HepG2 (cell line): Measurements from ENCODE around the gene SYCP2L. TPM values are rescaled to one million over a fixed set of nuclear protein-coding genes. Genes with fewer than 3 reads are reported as not detected.

ENCODE experiments used
- ARNT ChIP-seq: fragments of 450-650 bp; IDR thresholded peaks from 2 replicates; pipeline ENCODE4 v1.6.1; 2017
- ATF4 ChIP-seq, 2 experiments: fragments of 450-650 bp in 1 of 2; sonication (generic) in 1 of 2; formaldehyde crosslinking; IDR thresholded peaks; 2 replicates each; pipeline versions ENCODE4 v1.5.0 to v1.8.0; 2020 to 2022; ENCODE audit warnings: mild to moderate bottlenecking in 1 of 2, missing genetic modification reagents in 1 of 2
- FUBP1 ChIP-seq: sonication (generic); formaldehyde crosslinking; IDR thresholded peaks from 2 replicates; pipeline ENCODE4 v1.5.1; 2020; ENCODE audit warnings: missing genetic modification reagents, mild to moderate bottlenecking, borderline replicate concordance
- HCFC1 ChIP-seq: fragments of 150-350 bp; IDR thresholded peaks from 2 replicates; pipeline ENCODE4 v1.6.1; 2014; ENCODE audit warnings: low read depth, low read length
- MYC ChIP-seq: sonication (generic); formaldehyde crosslinking; IDR thresholded peaks from 2 replicates; pipeline ENCODE4 v1.9.0; 2021; ENCODE audit warnings: missing genetic modification reagents, borderline replicate concordance
- NFKB2 ChIP-seq: sonication (generic); formaldehyde crosslinking; IDR thresholded peaks from 2 replicates; pipeline ENCODE4 v1.4.0; 2020; ENCODE audit warnings: missing genetic modification reagents, borderline replicate concordance
- NFRKB ChIP-seq: fragments of 450-650 bp; IDR thresholded peaks from 2 replicates; pipeline ENCODE4 v1.6.1; 2017
- NR0B2 ChIP-seq: sonication (generic); formaldehyde crosslinking; IDR thresholded peaks from 2 replicates; pipeline ENCODE4 v1.4.0; 2020; ENCODE audit warnings: mild to moderate bottlenecking, missing genetic modification reagents
- NR2F1 ChIP-seq, 2 experiments: fragments of 450-650 bp in 1 of 2; formaldehyde crosslinking in 1 of 2; IDR thresholded peaks; 2 replicates each; pipeline versions ENCODE4 v1.5.0 to v1.6.1; 2016 to 2020; ENCODE audit warnings: mild to moderate bottlenecking in 1 of 2, missing compliant biosample characterization in 1 of 2, missing genetic modification reagents in 1 of 2, moderate library complexity in 1 of 2
- PCBP2 ChIP-seq: fragments of 200-400 bp; formaldehyde crosslinking; optimal IDR thresholded peaks from 2 replicates; pipeline ENCODE3; 2018; ENCODE audit warnings: low read length, low read depth; ENCODE audit not compliant: poor library complexity, severe bottlenecking
- RBM22 ChIP-seq: fragments of 200-400 bp; formaldehyde crosslinking; optimal IDR thresholded peaks from 2 replicates; pipeline ENCODE3; 2017; ENCODE audit warnings: mild to moderate bottlenecking, low read length, moderate library complexity
- SIX4 ChIP-seq: sonication (generic); formaldehyde crosslinking; IDR thresholded peaks from 2 replicates; pipeline ENCODE4 v1.4.0; 2020; ENCODE audit warnings: missing genetic modification reagents
- SKI ChIP-seq: fragments of 450-650 bp; IDR thresholded peaks from one replicate; pipeline ENCODE4 v1.6.1; 2018; ENCODE audit warnings: mild to moderate bottlenecking; ENCODE audit not compliant: partially characterized antibody
- SNAPC2 ChIP-seq: sonication (generic); formaldehyde crosslinking; IDR thresholded peaks from 2 replicates; pipeline ENCODE4 v1.8.1; 2022; ENCODE audit warnings: mild to moderate bottlenecking, missing genetic modification reagents
- ZBTB33 ChIP-seq: sonication (generic); formaldehyde crosslinking; IDR thresholded peaks from 2 replicates; pipeline ENCODE4 v1.4.0; 2020; ENCODE audit warnings: missing genetic modification reagents
- ZBTB37 ChIP-seq: sonication (generic); formaldehyde crosslinking; IDR thresholded peaks from 2 replicates; pipeline ENCODE4 v1.4.0; 2020; ENCODE audit warnings: mild to moderate bottlenecking, missing genetic modification reagents
- ZEB1 ChIP-seq: IDR thresholded peaks from 2 replicates; pipeline ENCODE4 v1.6.1; 2012; ENCODE audit warnings: mild to moderate bottlenecking, low read depth, inconsistent platforms; ENCODE audit not compliant: insufficient replicate concordance
- ZNF143 ChIP-seq: sonication (generic); formaldehyde crosslinking; IDR thresholded peaks from 2 replicates; pipeline ENCODE4 v1.4.0; 2020; ENCODE audit warnings: missing genetic modification reagents
- ZNF230 ChIP-seq: sonication (generic); formaldehyde crosslinking; IDR thresholded peaks from 2 replicates; pipeline ENCODE4 v1.4.0; 2020; ENCODE audit warnings: mild to moderate bottlenecking, missing genetic modification reagents
- ZNF326 ChIP-seq: sonication (generic); formaldehyde crosslinking; IDR thresholded peaks from 2 replicates; pipeline ENCODE4 v1.4.0; 2020; ENCODE audit warnings: missing genetic modification reagents, borderline replicate concordance
- ZNF329 ChIP-seq: sonication (generic); formaldehyde crosslinking; IDR thresholded peaks from 2 replicates; pipeline ENCODE4 v1.9.0; 2021; ENCODE audit warnings: low read depth, mild to moderate bottlenecking, missing genetic modification reagents
- ZNF430 ChIP-seq: sonication (generic); formaldehyde crosslinking; IDR thresholded peaks from 2 replicates; pipeline ENCODE4 v1.9.0; 2021; ENCODE audit warnings: mild to moderate bottlenecking, missing genetic modification reagents
- ZNF546 ChIP-seq: sonication (generic); formaldehyde crosslinking; conservative IDR thresholded peaks from 2 replicates; pipeline ENCODE4 v1.8.1; 2023; ENCODE audit warnings: mild to moderate bottlenecking, missing genetic modification reagents
- ZNF747 ChIP-seq: sonication (generic); formaldehyde crosslinking; IDR thresholded peaks from 2 replicates; pipeline ENCODE4 v1.8.1; 2023; ENCODE audit warnings: missing genetic modification reagents, mild to moderate bottlenecking, borderline replicate concordance
- polyA plus RNA-seq, 8 experiments: library from polyadenylated mRNA; depleted of rRNA in 3 of 8; stranded (reverse) in 7 of 8; unstranded in 1 of 8; fragments of >200 nt; fragmentation: Illumina TruSeq in 4 of 8; extraction: Trizol in 4 of 8; gene quantifications; 2 replicates each; pipeline versions ENCODE4 v1.2.1 to v1.2.3, GENCODE V29; 2011 to 2016; ENCODE audit warnings: low read depth in 4 of 8, missing spikeins in 1 of 8, mixed read lengths in 1 of 8; ENCODE audit not compliant: insufficient read depth in 1 of 8
- total RNA-seq, 5 experiments: library from RNA; depleted of rRNA; stranded (reverse); fragments of >200 nt; fragmentation: Illumina TruSeq; extraction: Trizol; gene quantifications; 2 replicates each; pipeline ENCODE4 v1.2.3, GENCODE V29; 2016; ENCODE audit warnings: low read depth in 1 of 5
- TF ChIP-seq, protein P1 (sequence below): sonication (generic); formaldehyde crosslinking; IDR thresholded peaks from 2 replicates; pipeline ENCODE4 v1.5.0; 2020; ENCODE audit warnings: missing genetic modification reagents, mild to moderate bottlenecking, borderline replicate concordance

Gene SYCP2L
- total and polyA plus RNA-seq, 2 of the 13 experiments (the other 11 are each of a cell fraction or from before 2014, with no cell fraction given) = 0.22 to 0.54 TPM

GRCh38 chr6:11011787-11012234, 125.0 kb downstream of the SYCP2L start (continued):
- peak; percentile 22; the same call in 1 of the 2 replicates for TF ChIP-seq ZNF430 (CRISPR knock-in tag)
- TF ChIP-seq ZBTB33 (CRISPR knock-in tag) = peak; percentile 54; the same call in 1 of the 2 replicates
- no peak for TF ChIP-seq SIX4 (CRISPR knock-in tag)
- TF ChIP-seq ARNT = no peak
- no peak for TF ChIP-seq NFKB2 (CRISPR knock-in tag)
- TF ChIP-seq PCBP2 = no peak
- TF ChIP-seq ZNF747 (CRISPR knock-in tag) = no peak
- no peak for TF ChIP-seq HCFC1
- no peak for TF ChIP-seq ZNF329 (CRISPR knock-in tag)
- TF ChIP-seq RBM22 = peak; percentile 82
- no peak for TF ChIP-seq NR0B2 (CRISPR knock-in tag)
- TF ChIP-seq, protein P1, sequence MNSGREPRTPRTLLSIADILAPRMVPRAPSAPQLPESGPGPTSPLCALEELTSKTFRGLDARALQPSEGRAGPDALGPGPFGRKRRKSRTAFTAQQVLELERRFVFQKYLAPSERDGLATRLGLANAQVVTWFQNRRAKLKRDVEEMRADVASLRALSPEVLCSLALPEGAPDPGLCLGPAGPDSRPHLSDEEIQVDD (CRISPR knock-in tag) = no peak
- no peak for TF ChIP-seq NFRKB
- TF ChIP-seq NR2F1 (CRISPR knock-in tag; IDR thresholded peaks at IDR 0.05) = no peak
- no peak for TF ChIP-seq ZNF230 (CRISPR knock-in tag)
- TF ChIP-seq ZBTB37 (CRISPR knock-in tag) = no peak
- TF ChIP-seq ATF4 (CRISPR knock-in tag; IDR thresholded peaks at IDR 0.05) = no peak
- no peak for TF ChIP-seq FUBP1 (CRISPR knock-in tag)
- 0 out of 2 replicates have a peak, but pooled peaks have one; percentile 40 for TF ChIP-seq ZNF546 (CRISPR knock-in tag)
- TF ChIP-seq SNAPC2 = no peak
- TF ChIP-seq ZNF143 (CRISPR knock-in tag) = no peak
- no peak for TF ChIP-seq ZNF326 (CRISPR knock-in tag)
- TF ChIP-seq MYC (CRISPR knock-in tag) = no peak
- TF ChIP-seq SKI = no peak
- TF ChIP-seq ZEB1 = no peak
